Mucosa of descending colon (tissue), 3 donors: ENCODE measurements around the gene CLCNKA. TPM values are rescaled to one million over a fixed set of nuclear protein-coding genes. Genes with fewer than 3 reads are reported as not detected.
"Not testable (repeated sequence)": the region's sequence is repeated elsewhere in the genome, so short reads cannot be mapped to it uniquely, and the experiment has no call there.

ENCODE experiments used
- ATAC-seq: fragments of 200-7000 bp; cut with Tn5 transposase; one replicate; pipeline ENCODE4 v1.9.1; 2020; ENCODE audit warnings: mild to moderate bottlenecking, moderate library complexity
- DNase-seq, 3 donors: peaks; one replicate each; pipeline ENCODE4 v3.0.0-alpha.2; 2020
- H3K36me3 ChIP-seq: fragments of 200-600 bp; one replicate; pipeline ENCODE4 v1.8.0; 2021; ENCODE audit warnings: low read depth, mild to moderate bottlenecking
- H3K4me1 ChIP-seq: fragments of 200-600 bp; one replicate; pipeline ENCODE4 v1.8.0; 2021; ENCODE audit warnings: low read depth, mild to moderate bottlenecking
- H3K4me3 ChIP-seq: fragments of 200-600 bp; one replicate; pipeline ENCODE4 v1.8.0; 2021; ENCODE audit warnings: mild to moderate bottlenecking
- H3K9me3 ChIP-seq: fragments of 200-600 bp; one replicate; pipeline ENCODE4 v1.8.0; 2021; ENCODE audit warnings: mild to moderate bottlenecking
- intact Hi-C, 2 donors: fragments of 100-400 bp; cut with DNase I in 1 of 2; cut with micrococcal nuclease in 1 of 2; formaldehyde crosslinking; loops; one replicate each; pipeline versions ENCODE4 v1.11.0 to v1.11.1; 2022; cut with DNase I, micrococcal nuclease
- total RNA-seq, 3 donors: library from RNA; stranded (reverse); fragmentation: NEBNext Ultra II Directional in 2 of 3; extraction: Animal tissue kit (Norgen Biotek cat#: 25700) in 2 of 3; gene quantifications; one replicate each; pipeline versions ENCODE4 v1.2.1 to v1.2.4, GENCODE V29; 2021 to 2023
- TF ChIP-seq, protein P1 (sequence below): fragments of 200-600 bp; IDR thresholded peaks from one replicate; pipeline ENCODE4 v1.8.0; 2022; ENCODE audit warnings: antibody characterized with exemption, mild to moderate bottlenecking
- donor health status: DM: no; HTN: no; CAD: no; lungs with moderate emphysema.
- donor health status: DM: no; HTN: no; CAD: no.
- donor health status: DM: no; HTN: yes; CAD: no.

CLCNKA gene
- total RNA-seq, 3 donors from 2014 or later, result 1.3 to 3.4 TPM; not detected in 1

DNA sequence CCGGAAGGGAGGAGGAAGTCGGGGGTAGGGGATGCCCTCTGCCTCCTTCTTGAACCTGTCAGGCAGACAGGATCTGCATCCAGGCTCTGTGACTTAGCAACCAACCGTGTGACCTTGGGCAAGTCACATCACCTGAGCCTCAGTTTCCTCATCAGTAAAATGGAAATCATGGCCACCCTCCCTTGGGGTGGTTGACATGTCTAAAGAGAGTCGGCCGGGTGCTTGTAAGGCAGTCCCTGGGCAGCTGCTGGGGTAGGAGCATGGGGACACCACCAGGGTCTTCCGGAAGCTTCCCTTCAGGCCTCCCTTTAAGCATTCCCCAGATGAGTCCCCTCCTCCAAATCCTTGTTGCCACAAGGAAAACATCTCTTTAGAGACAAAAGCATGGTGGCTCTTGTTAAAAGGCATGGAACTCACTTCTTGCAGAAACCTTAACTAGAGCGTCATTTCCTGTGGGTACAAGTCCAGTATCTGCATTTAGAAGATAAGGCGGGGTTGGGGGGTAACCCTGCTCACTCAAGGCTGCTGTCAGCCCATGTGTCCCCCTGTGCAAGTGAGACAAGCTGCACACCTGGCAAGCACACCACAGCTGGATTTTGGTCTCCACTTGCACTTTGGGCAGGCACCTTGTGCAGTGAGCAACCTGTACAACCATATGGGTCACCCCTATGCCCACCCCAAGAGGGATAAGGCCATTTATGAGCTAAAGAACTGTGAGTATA lies 32.1 kb downstream of the CLCNKA start:
- ATAC-seq, result no peak
- intact Hi-C loops, result loop anchor here in 1 of 2 donors (10.0 kb wide), 1 partner anchor 49 kb away; the partner anchor contains the start of gene SRARP
- Histone ChIP-seq H3K9me3 (no peaks in the 10 kb centered on the region), H3K4me1 (peaks cover 5% of the 10 kb centered on the region), H3K4me3 (no peak overlapping the region), H3K36me3 (no peaks in the 10 kb centered on the region)
- DNase-seq, result no peak
- TF ChIP-seq, protein P1, sequence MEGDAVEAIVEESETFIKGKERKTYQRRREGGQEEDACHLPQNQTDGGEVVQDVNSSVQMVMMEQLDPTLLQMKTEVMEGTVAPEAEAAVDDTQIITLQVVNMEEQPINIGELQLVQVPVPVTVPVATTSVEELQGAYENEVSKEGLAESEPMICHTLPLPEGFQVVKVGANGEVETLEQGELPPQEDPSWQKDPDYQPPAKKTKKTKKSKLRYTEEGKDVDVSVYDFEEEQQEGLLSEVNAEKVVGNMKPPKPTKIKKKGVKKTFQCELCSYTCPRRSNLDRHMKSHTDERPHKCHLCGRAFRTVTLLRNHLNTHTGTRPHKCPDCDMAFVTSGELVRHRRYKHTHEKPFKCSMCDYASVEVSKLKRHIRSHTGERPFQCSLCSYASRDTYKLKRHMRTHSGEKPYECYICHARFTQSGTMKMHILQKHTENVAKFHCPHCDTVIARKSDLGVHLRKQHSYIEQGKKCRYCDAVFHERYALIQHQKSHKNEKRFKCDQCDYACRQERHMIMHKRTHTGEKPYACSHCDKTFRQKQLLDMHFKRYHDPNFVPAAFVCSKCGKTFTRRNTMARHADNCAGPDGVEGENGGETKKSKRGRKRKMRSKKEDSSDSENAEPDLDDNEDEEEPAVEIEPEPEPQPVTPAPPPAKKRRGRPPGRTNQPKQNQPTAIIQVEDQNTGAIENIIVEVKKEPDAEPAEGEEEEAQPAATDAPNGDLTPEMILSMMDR, result no peak

DNA sequence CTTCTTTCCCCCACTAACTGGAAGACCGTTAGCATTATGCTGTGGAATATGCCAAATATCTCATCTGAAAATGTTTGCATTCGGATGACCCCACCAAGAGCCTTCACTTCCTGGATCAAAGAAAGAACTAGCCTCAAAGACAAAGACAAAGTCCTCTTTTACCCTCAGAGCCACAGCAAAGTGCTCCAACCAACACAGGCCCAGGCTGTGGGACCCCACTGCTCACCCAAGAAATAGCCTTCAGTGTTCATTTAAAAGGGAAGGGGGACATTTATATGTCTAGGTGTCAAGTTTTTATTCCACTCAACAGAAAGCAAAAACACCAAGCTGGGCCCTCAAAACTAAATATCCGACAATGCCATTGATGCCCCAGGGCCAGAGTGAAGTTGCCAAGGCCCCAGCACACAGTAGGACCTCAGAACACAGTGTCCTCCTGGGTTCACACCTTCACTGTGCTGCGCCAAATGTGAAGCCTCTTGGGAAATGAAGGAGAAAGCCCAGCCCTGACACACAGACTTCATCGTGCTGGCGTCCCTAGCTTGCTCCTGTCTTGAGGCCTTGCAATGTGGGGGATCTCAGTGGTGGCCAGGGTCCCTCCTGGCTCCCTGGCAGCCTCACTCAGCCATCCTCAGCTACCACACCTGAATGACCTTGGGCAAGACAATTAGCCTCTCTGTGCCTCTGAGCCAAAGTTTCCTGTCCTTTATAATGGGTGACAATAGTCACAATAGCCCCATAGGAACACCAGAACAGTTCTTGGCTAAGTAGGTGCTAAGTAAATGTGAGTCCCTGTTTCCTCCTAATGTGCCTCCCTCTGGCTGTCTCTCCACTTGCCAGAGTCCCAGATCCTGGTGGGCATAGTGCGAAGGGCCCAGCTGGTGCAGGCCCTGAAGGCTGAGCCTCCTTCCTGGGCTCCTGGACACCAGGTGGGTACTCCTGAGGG lies 33.0 kb downstream of the CLCNKA start:
- intact Hi-C loops, result loop anchor here in 1 of 2 donors (10.0 kb wide), 1 partner anchor 50 kb away; the partner anchor contains the start of gene SRARP
- no peaks in the 10 kb centered on the region for H3K9me3 ChIP-seq
- peaks cover 4% of the 10 kb centered on the region for H3K4me1 ChIP-seq
- DNase-seq (no peak), ATAC-seq (no peak)
- no peak overlapping the region for H3K4me3 ChIP-seq
- no peaks in the 10 kb centered on the region for H3K36me3 ChIP-seq
- TF ChIP-seq, protein P1, result no peak

DNA sequence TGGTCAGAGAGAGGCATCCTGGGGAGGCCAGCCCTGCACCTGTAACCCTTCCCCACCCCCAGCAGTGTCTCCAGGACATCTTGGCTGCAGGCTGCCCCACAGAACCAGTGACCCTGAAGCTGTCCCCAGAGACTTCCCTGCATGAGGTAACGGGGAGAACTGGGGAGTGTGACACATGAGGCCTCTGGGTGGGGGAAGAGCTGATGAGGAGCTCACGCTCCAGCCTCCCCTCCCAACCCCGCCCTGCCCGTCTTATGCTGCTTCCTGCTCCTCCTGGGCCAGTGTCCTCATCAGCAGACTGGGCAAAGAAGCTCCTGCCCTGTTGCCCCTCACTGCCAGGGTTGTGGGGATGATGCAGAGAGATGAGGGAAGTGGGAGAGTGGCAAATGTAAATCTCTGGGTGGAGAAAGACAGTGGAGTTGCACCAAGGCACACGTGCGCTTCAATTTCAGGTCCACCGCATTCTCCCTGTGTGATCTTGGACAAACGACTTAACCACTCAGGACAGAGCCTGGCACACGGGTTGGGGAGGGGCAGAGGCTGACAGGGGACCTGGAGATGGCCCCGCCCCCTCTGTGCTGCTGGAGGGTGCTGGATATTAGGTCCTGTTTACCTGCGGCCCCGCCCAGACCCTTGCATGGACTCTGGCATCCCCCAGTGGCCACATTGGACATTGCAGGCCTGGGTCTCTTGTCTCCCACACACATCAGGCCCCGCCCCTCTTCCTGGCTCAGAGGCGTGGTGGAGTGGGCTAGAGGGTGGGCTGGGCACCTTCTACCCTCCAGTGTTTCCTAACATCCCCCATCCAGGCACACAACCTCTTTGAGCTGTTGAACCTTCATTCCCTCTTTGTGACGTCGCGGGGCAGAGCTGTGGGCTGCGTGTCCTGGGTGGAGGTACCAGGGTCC lies 34.0 kb downstream of the CLCNKA start:
- TF ChIP-seq, protein P1, result peak; percentile 95
- H3K36me3 ChIP-seq, result no peaks in the 10 kb centered on the region
- no peak overlapping the region for H3K4me3 ChIP-seq
- peak; percentile 87 to 95 (median 93) for DNase-seq
- H3K4me1 ChIP-seq, result peaks cover 4% of the 10 kb centered on the region
- peak; percentile 94 for ATAC-seq
- intact Hi-C loops, result loop anchor here (2.0 to 10.0 kb wide), 2 partner anchors 47 to 51 kb away; partner anchors contain the start of gene SRARP (in 1 of the 2)
- no peaks in the 10 kb centered on the region for H3K9me3 ChIP-seq

DNA sequence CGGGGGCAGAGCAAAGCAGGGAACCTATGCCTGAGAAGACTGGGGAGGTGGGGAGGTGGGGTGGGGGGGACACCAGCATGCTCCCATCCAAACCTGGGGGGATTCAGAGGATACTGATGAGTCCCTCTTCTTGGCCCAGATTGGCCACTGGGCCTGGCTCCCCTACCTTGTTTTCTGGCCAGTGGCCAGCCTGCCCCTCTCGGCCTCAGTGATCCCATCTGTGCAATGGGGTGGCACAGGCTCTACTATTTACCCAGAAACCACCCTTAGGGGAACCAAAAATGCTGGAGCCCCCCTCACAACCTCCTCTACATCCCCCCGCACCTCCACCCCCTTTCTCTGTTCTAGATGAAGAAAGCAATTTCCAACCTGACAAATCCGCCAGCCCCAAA lies 34.7 kb downstream of the CLCNKA start:
- not testable (repeated sequence) for ATAC-seq, H3K4me3 ChIP-seq, H3K4me1 ChIP-seq, H3K36me3 ChIP-seq, DNase-seq, H3K9me3 ChIP-seq
- intact Hi-C loops, result loop anchor here (2.0 to 10.0 kb wide), 2 partner anchors 48 to 52 kb away; partner anchors contain the start of gene SRARP (in 1 of the 2)

- intact Hi-C loops, result loop anchor here (2.0 to 10.0 kb wide), 2 partner anchors 49 to 53 kb away; partner anchors contain the start of gene SRARP (in 1 of the 2)
- not testable (repeated sequence) for DNase-seq, H3K36me3 ChIP-seq, H3K4me1 ChIP-seq, H3K9me3 ChIP-seq, H3K4me3 ChIP-seq, ATAC-seq
Observed at GRCh38 chr1:16057314-16057915, 35.6 kb downstream of the CLCNKA start.

- not testable (repeated sequence) for H3K4me1 ChIP-seq, ATAC-seq, DNase-seq, H3K36me3 ChIP-seq, H3K4me3 ChIP-seq, H3K9me3 ChIP-seq
- intact Hi-C loops, result loop anchor here in 1 of 2 donors (10.0 kb wide), 1 partner anchor 54 kb away; the partner anchor contains the start of gene SRARP
Observed at GRCh38 chr1:16058394-16059120, 36.7 kb downstream of the CLCNKA start.
